ENCODE data around the gene LIN28B.

LIN28B gene

DNA sequence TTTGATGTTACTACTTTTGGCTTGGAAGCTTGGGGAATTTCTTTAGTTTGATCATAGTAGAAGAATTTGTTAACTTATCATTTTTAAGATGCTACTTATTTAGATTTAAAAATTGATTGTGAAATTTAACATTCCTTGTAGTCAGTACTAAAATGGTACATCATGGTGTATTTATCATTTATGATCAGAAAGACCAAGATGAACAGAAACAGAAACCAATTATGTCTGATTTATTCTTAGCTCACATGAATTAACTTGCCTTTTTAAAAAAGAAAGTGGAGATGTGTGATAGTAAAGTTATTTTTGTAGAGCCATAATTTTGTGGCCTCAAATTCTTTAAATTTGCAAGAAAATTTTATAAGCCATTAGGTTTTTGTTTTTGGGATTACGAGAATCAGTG lies 77.6 kb downstream of the LIN28B start:
- Histone ChIP-seq H3K36me3 (ENCODE audit: insufficient read depth) (no peaks in the 10 kb centered on the region), H3K27me3 (ENCODE audit: insufficient read depth, low read depth) (no peaks in the 10 kb centered on the region), H3K4me1 (ENCODE audit: low read depth, poor library complexity, severe bottlenecking) (no peaks in the 10 kb centered on the region), H3K9ac (no peak overlapping the region), H3K27ac (no peak overlapping the region), H2AFZ (ENCODE audit: low read depth) (no peak overlapping the region), H4K20me1 (ENCODE audit: insufficient read depth) (no peaks in the 10 kb centered on the region), H3K4me3 (IDR thresholded peaks at IDR 0.05; ENCODE audit: insufficient read depth, low read depth, low read length) (no peak overlapping the region), H3K79me2 (ENCODE audit: insufficient read depth, low read depth) (no peaks in the 10 kb centered on the region), H3K4me2 (no peak overlapping the region)
- no peak for TF ChIP-seq CTCF (conservative IDR thresholded peaks at IDR 0.05; ENCODE audit: low read depth, low read length)

DNA sequence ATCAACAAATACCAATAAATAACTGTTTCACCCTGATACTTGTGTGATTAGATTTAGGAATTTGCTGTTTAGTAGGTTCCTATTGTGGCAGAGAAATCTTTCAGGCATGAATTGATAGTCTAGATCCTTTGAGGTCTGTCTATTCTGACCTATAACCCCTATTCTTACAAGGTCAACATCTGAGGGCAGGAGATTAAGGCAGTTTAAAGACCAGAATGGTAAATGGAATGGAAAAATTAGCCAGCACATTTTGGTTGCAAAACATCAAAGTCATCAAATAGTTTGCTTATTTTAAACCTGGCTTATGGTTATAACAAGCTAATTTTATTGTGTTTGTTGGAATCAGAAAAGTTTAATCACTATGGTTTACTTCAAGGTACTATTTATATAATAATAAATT lies 78.4 kb downstream of the LIN28B start:
- H3K4me1 ChIP-seq (ENCODE audit: low read depth, poor library complexity, severe bottlenecking), result no peaks in the 10 kb centered on the region
- H3K27ac ChIP-seq, result no peak overlapping the region
- H3K27me3 ChIP-seq (ENCODE audit: insufficient read depth, low read depth), result no peaks in the 10 kb centered on the region
- H2AFZ ChIP-seq (ENCODE audit: low read depth), result no peak overlapping the region
- H4K20me1 ChIP-seq (ENCODE audit: insufficient read depth), result no peaks in the 10 kb centered on the region
- H3K4me2 ChIP-seq, result no peak overlapping the region
- H3K79me2 ChIP-seq (ENCODE audit: insufficient read depth, low read depth), result no peaks in the 10 kb centered on the region
- no peak overlapping the region for H3K9ac ChIP-seq
- no peaks in the 10 kb centered on the region for H3K36me3 ChIP-seq (ENCODE audit: insufficient read depth)
- H3K4me3 ChIP-seq (IDR thresholded peaks at IDR 0.05; ENCODE audit: insufficient read depth, low read depth, low read length), result no peak overlapping the region
- TF ChIP-seq CTCF (conservative IDR thresholded peaks at IDR 0.05; ENCODE audit: low read depth, low read length), result no peak

- H3K27me3 ChIP-seq (ENCODE audit: insufficient read depth, low read depth), result no peaks in the 10 kb centered on the region
- no peaks in the 10 kb centered on the region for H4K20me1 ChIP-seq (ENCODE audit: insufficient read depth)
- no peak overlapping the region for H3K27ac ChIP-seq
- H3K4me3 ChIP-seq (IDR thresholded peaks at IDR 0.05; ENCODE audit: insufficient read depth, low read depth, low read length), result no peak overlapping the region
- H2AFZ ChIP-seq (ENCODE audit: low read depth), result no peak overlapping the region
- H3K79me2 ChIP-seq (ENCODE audit: insufficient read depth, low read depth), result no peaks in the 10 kb centered on the region
- H3K36me3 ChIP-seq (ENCODE audit: insufficient read depth), result no peaks in the 10 kb centered on the region
- H3K9ac ChIP-seq, result no peak overlapping the region
- no peak for TF ChIP-seq CTCF (conservative IDR thresholded peaks at IDR 0.05; ENCODE audit: low read depth, low read length)
- H3K4me2 ChIP-seq, result no peak overlapping the region
- H3K4me1 ChIP-seq (ENCODE audit: low read depth, poor library complexity, severe bottlenecking), result no peaks in the 10 kb centered on the region
Measured at GRCh38 chr6:105036351-105036750, 79.4 kb downstream of the LIN28B start.

- no peaks in the 10 kb centered on the region for H3K27me3 ChIP-seq (ENCODE audit: insufficient read depth, low read depth)
- no peaks in the 10 kb centered on the region for H3K36me3 ChIP-seq (ENCODE audit: insufficient read depth)
- no peak overlapping the region for H3K4me2 ChIP-seq
- H4K20me1 ChIP-seq (ENCODE audit: insufficient read depth), result no peaks in the 10 kb centered on the region
- H2AFZ ChIP-seq (ENCODE audit: low read depth), result no peak overlapping the region
- no peaks in the 10 kb centered on the region for H3K79me2 ChIP-seq (ENCODE audit: insufficient read depth, low read depth)
- no peak overlapping the region for H3K4me3 ChIP-seq (IDR thresholded peaks at IDR 0.05; ENCODE audit: insufficient read depth, low read depth, low read length)
- H3K9ac ChIP-seq, result no peak overlapping the region
- TF ChIP-seq CTCF (conservative IDR thresholded peaks at IDR 0.05; ENCODE audit: low read depth, low read length), result no peak
- H3K4me1 ChIP-seq (ENCODE audit: low read depth, poor library complexity, severe bottlenecking), result no peaks in the 10 kb centered on the region
- no peak overlapping the region for H3K27ac ChIP-seq
Measured at GRCh38 chr6:105038259-105038658, 81.4 kb downstream of the LIN28B start.

GRCh38 chr6:105041880-105042279 lies 85.0 kb downstream of the LIN28B start:
- no peak overlapping the region for H3K9ac ChIP-seq
- no peak for TF ChIP-seq CTCF (conservative IDR thresholded peaks at IDR 0.05; ENCODE audit: low read depth, low read length)
- no peak overlapping the region for H3K27ac ChIP-seq
- no peak overlapping the region for H3K4me2 ChIP-seq
- no peaks in the 10 kb centered on the region for H4K20me1 ChIP-seq (ENCODE audit: insufficient read depth)
- H3K27me3 ChIP-seq (ENCODE audit: insufficient read depth, low read depth), result no peaks in the 10 kb centered on the region
- H3K4me1 ChIP-seq (ENCODE audit: low read depth, poor library complexity, severe bottlenecking), result no peaks in the 10 kb centered on the region
- no peaks in the 10 kb centered on the region for H3K36me3 ChIP-seq (ENCODE audit: insufficient read depth)
- no peak overlapping the region for H3K4me3 ChIP-seq (IDR thresholded peaks at IDR 0.05; ENCODE audit: insufficient read depth, low read depth, low read length)
- no peak overlapping the region for H2AFZ ChIP-seq (ENCODE audit: low read depth)
- no peaks in the 10 kb centered on the region for H3K79me2 ChIP-seq (ENCODE audit: insufficient read depth, low read depth)

All from KMS-11 (cell line).